PC-3 (cell line): ENCODE results near the gene UBE2C.

Experiments
- EZH2 ChIP-seq: fragments of 300-600 bp; sonication (generic); IDR thresholded peaks from one replicate; pipeline ENCODE4 v1.6.1; 2017; ENCODE audit warnings: antibody characterized with exemption, mild to moderate bottlenecking, low read length; ENCODE audit not compliant: unreplicated experiment
- EZH2phosphoT487 ChIP-seq: fragments of 300-600 bp; sonication (generic); IDR thresholded peaks from 2 replicates; pipeline ENCODE4 v1.6.1; 2018; ENCODE audit warnings: mild to moderate bottlenecking, antibody characterized with exemption, low read length, borderline replicate concordance
- TF ChIP-seq, protein P1 (sequence below): fragments of 300-600 bp; sonication (generic); conservative IDR thresholded peaks from 2 replicates; pipeline ENCODE4 v1.5.1; 2017; ENCODE audit warnings: antibody characterized with exemption, low read depth, mild to moderate bottlenecking, low read length

DNA sequence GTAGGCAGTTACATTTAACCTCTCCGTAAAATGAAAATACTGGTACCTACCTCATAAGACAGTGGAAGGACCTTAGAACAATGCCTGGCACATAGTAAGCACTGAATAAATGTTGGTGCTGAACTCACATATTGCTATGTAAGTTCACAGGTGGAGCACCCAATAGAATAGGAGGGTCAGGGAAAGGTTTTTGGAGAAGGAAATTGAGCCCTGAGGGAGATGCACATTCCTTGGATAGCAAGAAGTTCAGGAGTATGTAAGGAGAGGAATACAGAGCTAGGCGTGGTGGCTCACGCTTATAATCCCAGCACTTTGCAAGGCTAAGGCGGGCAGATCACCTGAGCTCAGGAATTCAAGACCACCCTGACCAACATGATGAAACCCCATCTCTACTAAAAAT lies 7.0 kb downstream of the UBE2C start:
- TF ChIP-seq EZH2, result no peak
- TF ChIP-seq, protein P1, sequence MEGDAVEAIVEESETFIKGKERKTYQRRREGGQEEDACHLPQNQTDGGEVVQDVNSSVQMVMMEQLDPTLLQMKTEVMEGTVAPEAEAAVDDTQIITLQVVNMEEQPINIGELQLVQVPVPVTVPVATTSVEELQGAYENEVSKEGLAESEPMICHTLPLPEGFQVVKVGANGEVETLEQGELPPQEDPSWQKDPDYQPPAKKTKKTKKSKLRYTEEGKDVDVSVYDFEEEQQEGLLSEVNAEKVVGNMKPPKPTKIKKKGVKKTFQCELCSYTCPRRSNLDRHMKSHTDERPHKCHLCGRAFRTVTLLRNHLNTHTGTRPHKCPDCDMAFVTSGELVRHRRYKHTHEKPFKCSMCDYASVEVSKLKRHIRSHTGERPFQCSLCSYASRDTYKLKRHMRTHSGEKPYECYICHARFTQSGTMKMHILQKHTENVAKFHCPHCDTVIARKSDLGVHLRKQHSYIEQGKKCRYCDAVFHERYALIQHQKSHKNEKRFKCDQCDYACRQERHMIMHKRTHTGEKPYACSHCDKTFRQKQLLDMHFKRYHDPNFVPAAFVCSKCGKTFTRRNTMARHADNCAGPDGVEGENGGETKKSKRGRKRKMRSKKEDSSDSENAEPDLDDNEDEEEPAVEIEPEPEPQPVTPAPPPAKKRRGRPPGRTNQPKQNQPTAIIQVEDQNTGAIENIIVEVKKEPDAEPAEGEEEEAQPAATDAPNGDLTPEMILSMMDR, result no peak
- no peak for TF ChIP-seq EZH2phosphoT487
